NCI-H1417 treated with DMSO at 0.1 percent for 48 hours (cell line): ENCODE measurements around the gene NHLH1.

ENCODE experiments used
- DNase-seq: peaks from one replicate; lab custom pipeline; 2025; lab: John Stamatoyannopoulos, UW

Gene NHLH1

DNA sequence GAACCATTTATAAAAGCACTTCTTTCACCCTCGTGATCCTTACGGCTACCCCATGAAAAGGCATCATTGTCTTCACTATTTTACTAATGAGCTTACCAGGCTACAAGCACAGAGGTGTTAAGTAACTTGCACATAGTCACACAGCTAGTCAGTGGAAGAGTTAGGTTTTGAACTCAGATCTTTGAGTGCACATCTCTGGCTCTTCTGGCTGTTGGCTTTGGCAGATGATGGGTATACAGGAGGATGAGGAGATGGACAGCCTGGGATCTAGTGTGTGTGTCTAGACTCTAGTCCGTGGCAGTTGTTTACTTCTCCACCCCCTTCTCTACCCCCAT is 45.1 kb downstream of the NHLH1 start:
- DNase-seq: no peak

GRCh38 chr1:160413716-160414115 is 46.8 kb downstream of the NHLH1 start:
- no peak for DNase-seq

DNA sequence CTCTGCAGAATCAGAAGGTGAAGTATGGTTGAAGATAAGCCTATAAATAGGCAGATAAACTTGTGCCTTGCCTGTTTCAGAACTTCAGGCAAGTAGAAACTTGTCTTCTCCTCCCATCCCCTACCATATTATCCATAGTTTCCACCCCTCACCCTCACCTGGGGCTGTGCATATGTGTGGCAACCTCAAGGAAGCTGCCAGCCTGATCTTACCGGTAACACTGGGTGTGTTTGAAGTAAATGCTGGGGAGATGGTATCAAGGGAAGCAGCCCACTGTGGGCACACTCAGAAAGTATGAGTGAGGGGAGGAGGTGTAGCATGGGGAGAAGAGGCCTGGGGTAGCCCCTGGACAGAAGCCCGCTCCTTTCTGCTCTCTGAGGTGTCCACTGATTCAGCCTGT is 48.0 kb downstream of the NHLH1 start:
- DNase-seq: no peak

GRCh38 chr1:160415696-160416290 is 48.9 kb downstream of the NHLH1 start:
- no peak for DNase-seq

DNA sequence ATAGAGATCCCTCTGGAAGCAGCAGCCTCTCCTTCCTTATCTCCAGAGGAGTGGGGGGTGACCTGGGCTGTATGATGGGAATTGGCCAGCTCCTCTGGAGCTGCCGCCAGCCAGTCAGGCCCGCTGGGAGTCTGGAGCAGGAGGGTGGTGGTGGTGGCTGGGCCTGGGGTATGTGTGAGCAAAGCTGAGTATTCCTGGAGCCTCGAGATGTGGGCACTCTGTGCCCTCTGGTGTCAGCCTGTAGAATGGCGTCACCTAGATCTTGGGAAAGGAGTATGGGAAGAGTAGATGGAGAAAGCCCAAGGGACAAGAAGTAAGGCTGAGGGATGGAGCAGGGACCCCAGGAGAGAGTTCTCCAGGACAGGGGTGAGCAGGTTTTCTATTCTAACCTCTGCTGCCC is 49.5 kb downstream of the NHLH1 start:
- no peak for DNase-seq

- no peak for DNase-seq
These were observed 51.6 kb downstream of the NHLH1 start for GRCh38 chr1:160418483-160418882.

DNA sequence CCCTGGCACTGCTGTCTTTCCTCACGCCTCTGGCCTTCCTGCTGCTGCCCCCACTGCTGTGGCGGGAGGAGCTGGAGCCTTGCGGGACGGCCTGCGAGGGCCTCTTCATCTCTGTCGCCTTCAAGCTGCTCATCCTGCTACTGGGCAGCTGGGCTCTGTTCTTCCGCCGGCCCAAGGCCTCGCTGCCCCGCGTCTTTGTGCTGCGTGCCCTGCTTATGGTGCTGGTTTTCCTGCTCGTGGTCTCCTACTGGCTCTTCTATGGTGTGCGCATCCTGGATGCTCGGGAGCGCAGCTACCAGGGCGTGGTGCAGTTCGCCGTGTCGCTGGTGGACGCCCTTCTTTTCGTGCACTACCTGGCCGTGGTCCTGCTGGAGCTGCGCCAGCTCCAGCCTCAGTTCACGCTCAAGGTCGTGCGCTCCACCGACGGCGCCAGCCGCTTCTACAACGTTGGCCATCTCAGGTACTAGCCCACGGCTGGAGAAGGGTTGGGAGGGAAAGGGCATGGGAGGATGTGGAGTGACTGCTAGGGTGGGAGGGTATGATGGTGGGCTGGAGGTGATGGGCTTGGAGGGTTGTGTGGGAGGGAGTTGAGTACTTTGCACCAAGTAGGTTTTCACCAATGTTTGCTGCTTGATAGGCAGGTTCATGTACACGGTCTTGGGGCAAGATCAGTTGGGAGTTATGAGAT is 52.4 kb downstream of the NHLH1 start:
- DNase-seq: no peak

DNA sequence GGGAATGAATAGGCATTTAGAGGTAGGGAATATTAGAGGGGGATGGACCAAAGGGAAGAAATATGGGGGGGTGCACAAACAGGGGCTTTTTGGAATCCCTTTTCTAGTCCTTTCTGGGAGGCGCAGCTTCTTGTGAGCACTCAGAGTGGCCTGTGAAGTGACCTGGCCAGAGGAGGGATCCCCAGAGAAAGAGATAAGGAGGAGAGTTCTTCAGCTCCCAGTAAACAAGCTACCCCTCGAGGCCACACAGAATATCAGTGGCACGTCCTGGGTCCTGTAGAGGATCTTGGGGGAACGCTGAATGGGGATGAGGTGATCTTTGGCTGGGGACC is 52.9 kb downstream of the NHLH1 start:
- DNase-seq: no peak

GRCh38 chr1:160420881-160421842 is 54.3 kb downstream of the NHLH1 start:
- no peak for DNase-seq

- no peak for DNase-seq
These were observed 55.0 kb downstream of the NHLH1 start for GRCh38 chr1:160421881-160422280.
